OCI-LY1 (cell line): ENCODE data around the gene AGMO.

ENCODE experiments used
- CTCF ChIP-seq: fragments of 200-600 bp; sonication (generic), shearing (Covaris generic); IDR thresholded peaks from 2 replicates; pipeline ENCODE4 v1.5.1; 2017; ENCODE audit warnings: mild to moderate bottlenecking, antibody characterized with exemption, low read length, moderate library complexity, mixed read lengths
- EZH2 ChIP-seq: fragments of 200-600 bp; sonication (generic), shearing (Covaris generic); IDR thresholded peaks from 2 replicates; pipeline ENCODE4 v1.8.0; 2017; ENCODE audit warnings: borderline replicate concordance, mixed run types, mild to moderate bottlenecking, antibody characterized with exemption, low read length, moderate library complexity, mixed read lengths

- no peak for TF ChIP-seq CTCF
- TF ChIP-seq EZH2, result no peak
These were observed 333.0 kb downstream of the AGMO start for GRCh38 chr7:15228831-15229230.
